GM12878 (cell line): Measurements from ENCODE around the gene SEMA5B. TPM values are rescaled to one million over a fixed set of nuclear protein-coding genes. Genes with fewer than 3 reads are reported as not detected.

Source experiments
- ATAC-seq: fragments of 200-7000 bp; cut with Tn5 transposase; 3 replicates; pipeline ENCODE4 v1.9.1; 2020; ENCODE audit warnings: mild to moderate bottlenecking, moderate library complexity
- BruUV-seq: library from RNA; stranded (reverse); fragments of 400-500 nt; replicated peaks from 2 replicates; lab custom pipeline; 2021; lab: Mats Ljungman, UMichigan
- CTCF ChIA-PET: fragments of 300-600 bp; sonication (Branson Sonifier 250); formaldehyde crosslinking; extraction: SDS; loops from one replicate; lab custom pipeline; 2021; ENCODE audit warnings: inconsistent platforms; lab: Yijun Ruan, JAX
- POLR2A ChIA-PET: fragments of 350-600 bp; formaldehyde crosslinking; extraction: SDS; loops from one replicate; lab custom pipeline; 2021; ENCODE audit warnings: inconsistent platforms; lab: Charles Lee
- RAD21 ChIA-PET: fragments of 300-600 bp; sonication (Branson Sonifier 250); formaldehyde crosslinking; loops from one replicate; lab custom pipeline; 2023; ENCODE audit warnings: antibody characterized with exemption; ENCODE audit not compliant: unreplicated experiment; lab: Charles Lee
- SMC1A ChIA-PET: fragments of 300-600 bp; sonication (Branson Sonifier 250); formaldehyde crosslinking; loops from one replicate; lab custom pipeline; 2023; ENCODE audit not compliant: unreplicated experiment, uncharacterized antibody; lab: Charles Lee
- DNase-seq: peaks from one replicate; pipeline ENCODE4 v3.0.0-alpha.2; 2011; ENCODE audit warnings: low read depth, low spot score
- FAIRE-seq: peaks from 3 replicates; lab custom pipeline; 2011; peaks lifted over from hg19 to GRCh38; lab: Jason Lieb, UNC
- H2AFZ ChIP-seq: 2 replicates; pipeline ENCODE4 v1.6.0; 2011; ENCODE audit warnings: low read depth, low read length, control low read depth; ENCODE audit not compliant: control insufficient read depth
- H3K27ac ChIP-seq: 2 replicates; pipeline ENCODE4 v1.5.1; 2011; ENCODE audit warnings: control low read depth; ENCODE audit not compliant: control insufficient read depth, insufficient read depth
- H3K27me3 ChIP-seq, 2 experiments: replicated peaks in 1 of 2; 2 replicates each; pipeline versions ENCODE4 v1.6.0 to v1.6.1; 2011; ENCODE audit warnings: low read length in 1 of 2; ENCODE audit not compliant: control insufficient read depth in 2 of 2, insufficient read depth in 2 of 2
- H3K36me3 ChIP-seq, 2 experiments: 2 replicates each; pipeline ENCODE4 v1.5.1; 2011; ENCODE audit warnings: low read length in 1 of 2; ENCODE audit not compliant: control insufficient read depth in 2 of 2, insufficient read depth in 2 of 2
- H3K4me1 ChIP-seq: 2 replicates; pipeline ENCODE4 v1.6.1; 2011; ENCODE audit warnings: mild to moderate bottlenecking, low read length, moderate library complexity, mixed read lengths; ENCODE audit not compliant: control insufficient read depth, insufficient read depth
- H3K4me2 ChIP-seq: 2 replicates; pipeline ENCODE4 v1.6.0; 2011; ENCODE audit warnings: control low read depth; ENCODE audit not compliant: control insufficient read depth, insufficient read depth
- H3K4me3 ChIP-seq: fragments of 200-600 bp; sonication (generic); 2 replicates; pipeline ENCODE4 v1.5.1; 2016
- H3K79me2 ChIP-seq: 2 replicates; pipeline ENCODE4 v1.6.0; 2011; ENCODE audit warnings: low read length; ENCODE audit not compliant: control insufficient read depth, insufficient read depth
- H3K9ac ChIP-seq: 2 replicates; pipeline ENCODE4 v1.8.0; 2011; ENCODE audit warnings: low read length, control low read depth, mixed read lengths; ENCODE audit not compliant: control insufficient read depth, insufficient read depth
- H3K9me3 ChIP-seq: replicated peaks from 3 replicates; pipeline ENCODE4 v1.5.1; 2011; ENCODE audit warnings: mild to moderate bottlenecking, low read length; ENCODE audit not compliant: control insufficient read depth, insufficient read depth
- H4K20me1 ChIP-seq: 2 replicates; pipeline ENCODE4 v1.6.0; 2011; ENCODE audit not compliant: control insufficient read depth, insufficient read depth
- ATF7 ChIP-seq: fragments of 450-650 bp; IDR thresholded peaks from 2 replicates; pipeline ENCODE4 v1.6.1; 2016; ENCODE audit warnings: low read depth, mild to moderate bottlenecking
- BCLAF1 ChIP-seq: fragments of 450-650 bp; IDR thresholded peaks from 2 replicates; pipeline ENCODE4 v1.6.1; 2017; ENCODE audit warnings: antibody characterized with exemption, mild to moderate bottlenecking, moderate library complexity
- BMI1 ChIP-seq: fragments of 450-650 bp; IDR thresholded peaks from 2 replicates; pipeline ENCODE4 v1.6.1; 2016; ENCODE audit warnings: mild to moderate bottlenecking, moderate library complexity, borderline replicate concordance
- E2F8 ChIP-seq: fragments of 450-650 bp; IDR thresholded peaks from 2 replicates; pipeline ENCODE4 v1.6.1; 2018; ENCODE audit warnings: mild to moderate bottlenecking, low read depth, moderate library complexity; ENCODE audit not compliant: partially characterized antibody
- E4F1 ChIP-seq: fragments of 450-650 bp; IDR thresholded peaks from 2 replicates; pipeline ENCODE4 v1.6.1; 2018; ENCODE audit warnings: borderline replicate concordance, mild to moderate bottlenecking; ENCODE audit not compliant: partially characterized antibody
- NFYA ChIP-seq: IDR thresholded peaks from 2 replicates; pipeline ENCODE4 v1.6.1; 2011; ENCODE audit warnings: low read depth, mild to moderate bottlenecking, low read length, improper control_type of control experiment, borderline replicate concordance
- TARDBP ChIP-seq: IDR thresholded peaks from 2 replicates; pipeline ENCODE4 v1.6.1; 2016; ENCODE audit warnings: borderline replicate concordance
- ZNF592 ChIP-seq: fragments of 450-650 bp; IDR thresholded peaks from 2 replicates; pipeline ENCODE4 v1.6.1; 2017; ENCODE audit warnings: mild to moderate bottlenecking, moderate library complexity
- WGBS: methylation state at CpG from one replicate; pipeline ENCODE4 v1.1.6; 2016; ENCODE audit warnings: low lambda C conversion rate; ENCODE audit not compliant: insufficient replicate concordance, insufficient coverage; ENCODE audit errors: missing lambda C conversion rate; 5-methylcytosine and 5-hydroxymethylcytosine counted together
- in situ Hi-C: fragments of 300-500 bp; cut with MboI; formaldehyde crosslinking; loops from 9 replicates; pipeline ENCODE4 v1.14.3; 2018; ENCODE audit warnings: mixed read lengths
- intact Hi-C: fragments of 100-400 bp; cut with micrococcal nuclease; formaldehyde crosslinking; loops from one replicate; pipeline ENCODE4 v1.14.2; 2022; ENCODE audit not compliant: unreplicated experiment
- polyA plus RNA-seq, 11 experiments: library from polyadenylated mRNA; depleted of rRNA in 4 of 11; unstranded in 6 of 11; stranded (reverse) in 5 of 11; fragments of >200 nt; fragmentation: Nextera tagmentation in 4 of 11; fragmentation: Illumina TruSeq in 1 of 11; extraction: Ambion mirVana in 4 of 11; extraction: Trizol in 1 of 11; gene quantifications; 1 replicate in 1 of 11; 2 replicates in 10 of 11; pipeline versions ENCODE4 v1.2.1 to v1.2.3, GENCODE V29; 2011 to 2016; ENCODE audit warnings: inconsistent platforms in 2 of 11, missing spikeins in 2 of 11, low read depth in 1 of 11
- total RNA-seq, 4 experiments: library from RNA; depleted of rRNA in 3 of 4; stranded (reverse); fragments of >200 nt in 3 of 4; fragmentation: Illumina TruSeq in 1 of 4; extraction: Trizol in 1 of 4; gene quantifications; 2 replicates each; pipeline versions ENCODE4 v1.2.1 to v1.2.3, GENCODE V29; 2013 to 2021

Gene SEMA5B
- total and polyA plus RNA-seq, 10 of the 15 experiments (the other 5 are each of a cell fraction or from before 2014, with no cell fraction given), result 0.05 TPM; not detected in 9

- ATAC-seq (no peak), FAIRE-seq (no peak), DNase-seq (no peak)
- no TSS peak for BruUV-seq
- H3K9me3 ChIP-seq, result no peaks in the 10 kb centered on the region
- H3K4me3 ChIP-seq, result no peak overlapping the region
- no peak overlapping the region for H3K9ac ChIP-seq
- H2AFZ ChIP-seq, result no peak overlapping the region
- no peaks in the 10 kb centered on the region for H3K4me1 ChIP-seq
- intact Hi-C loops (no loop called here), in situ Hi-C loops (no loop called here)
- RAD21 ChIA-PET, result no interaction called here
- POLR2A ChIA-PET, result no interaction called here
- SMC1A ChIA-PET, result no interaction called here
- H3K79me2 ChIP-seq, result no peaks in the 10 kb centered on the region
- peaks cover 0 to 4% of the 10 kb centered on the region in 2 experiments; a peak in 3 of 4 replicates for H3K27me3 ChIP-seq
- no peak overlapping the region for H3K4me2 ChIP-seq
- no peak overlapping the region for H3K27ac ChIP-seq
- WGBS, result 42% methylated on average over 5 of the region's 5 CpGs
- CTCF ChIA-PET, result interaction anchor here (0.8 kb wide), 1 partner anchor 13 kb away, joined by 3 read pairs; no protein-coding TSS in a partner anchor
- no peaks in the 10 kb centered on the region for H3K36me3 ChIP-seq
- no peaks in the 10 kb centered on the region for H4K20me1 ChIP-seq
- TF ChIP-seq ZNF592 (no peak), ATF7 (no peak), TARDBP (no peak), E4F1 (no peak), E2F8 (no peak), NFYA (no peak), BCLAF1 (no peak), BMI1 (no peak)
Observed at GRCh38 chr3:123044981-123045763, 17.6 kb upstream of the SEMA5B start.
